Cardiac fibroblast (primary cell): ENCODE measurements around the gene ITM2A.

Experiments
- DNase-seq, 2 donors: peaks; one replicate each; pipeline versions ENCODE4 v3.0.0 to v3.0.0-alpha.2; 2010; ENCODE audit warnings: low read depth in 2 of 2
- H3K4me3 ChIP-seq, 2 donors: replicated peaks in 1 of 2; 1 replicate in 1 of 2; 2 replicates in 1 of 2; pipeline ENCODE4 v1.5.1; 2011; ENCODE audit warnings: low read depth in 2 of 2, low read length in 2 of 2, mild to moderate bottlenecking in 2 of 2, moderate library complexity in 1 of 2
- CTCF ChIP-seq: IDR thresholded peaks from one replicate; pipeline ENCODE4 v1.5.1; 2011; ENCODE audit warnings: low read depth, mild to moderate bottlenecking, low read length, inconsistent platforms

Gene ITM2A

GRCh38 chrX:79330022-79330421 is 37.1 kb downstream of the ITM2A start:
- TF ChIP-seq CTCF: no peak
- H3K4me3 ChIP-seq: no peak overlapping the region
- no peak for DNase-seq

- H3K4me3 ChIP-seq: no peak overlapping the region
- DNase-seq: no peak
Measured at GRCh38 chrX:79325263-79325958, 41.7 kb downstream of the ITM2A start.

More at GRCh38 chrX:79325263-79325958, 41.7 kb downstream of the ITM2A start:
- TF ChIP-seq CTCF: no peak
